Astrocyte (in vitro differentiated cells and primary cell): ENCODE measurements around the gene DDX39A. TPM values are rescaled to one million over a fixed set of nuclear protein-coding genes. Genes with fewer than 3 reads are reported as not detected.

Source experiments
- DNase-seq: peaks from one replicate; pipeline ENCODE4 v3.0.0-alpha.2; 2010; ENCODE audit warnings: low read depth
- FAIRE-seq: peaks from 2 replicates; lab custom pipeline; 2011; peaks lifted over from hg19 to GRCh38; lab: Jason Lieb, UNC
- H2AFZ ChIP-seq: 2 replicates; pipeline ENCODE4 v1.6.0; 2012; ENCODE audit warnings: low read depth, low read length, inconsistent platforms
- H3K27ac ChIP-seq: 2 replicates; pipeline ENCODE4 v1.5.1; 2011; ENCODE audit warnings: low read depth, low read length, inconsistent platforms
- H3K27me3 ChIP-seq: 2 replicates; pipeline ENCODE4 v1.6.0; 2011; ENCODE audit warnings: low read length, inconsistent platforms; ENCODE audit not compliant: insufficient read depth
- H3K36me3 ChIP-seq: 2 replicates; pipeline ENCODE4 v1.5.1; 2011; ENCODE audit warnings: low read length, inconsistent platforms; ENCODE audit not compliant: insufficient read depth
- H3K4me1 ChIP-seq: 2 replicates; pipeline ENCODE4 v1.5.1; 2011; ENCODE audit warnings: low read length, inconsistent platforms; ENCODE audit not compliant: insufficient read depth
- H3K4me2 ChIP-seq: 2 replicates; pipeline ENCODE4 v1.6.0; 2012; ENCODE audit warnings: low read length, inconsistent platforms
- H3K4me3 ChIP-seq: 2 replicates; pipeline ENCODE4 v1.5.1; 2011; ENCODE audit warnings: low read depth, mild to moderate bottlenecking, low read length, inconsistent platforms; ENCODE audit not compliant: insufficient read depth
- H3K79me2 ChIP-seq: 2 replicates; pipeline ENCODE4 v1.6.0; 2012; ENCODE audit warnings: mild to moderate bottlenecking, low read length, inconsistent platforms; ENCODE audit not compliant: insufficient read depth
- H3K9ac ChIP-seq: 2 replicates; pipeline ENCODE4 v1.6.0; 2012; ENCODE audit warnings: mild to moderate bottlenecking, low read length, inconsistent platforms
- H3K9me3 ChIP-seq: 2 replicates; pipeline ENCODE4 v1.5.1; 2012; ENCODE audit warnings: low read depth, mild to moderate bottlenecking, low read length, inconsistent platforms; ENCODE audit not compliant: insufficient read depth
- H4K20me1 ChIP-seq: 2 replicates; pipeline ENCODE4 v1.6.0; 2012; ENCODE audit warnings: low read length, inconsistent platforms; ENCODE audit not compliant: insufficient read depth
- H3K27ac Mint-ChIP-seq: one replicate; pipeline ENCODE4 v1.8.0; 2021; ENCODE audit warnings: mild to moderate bottlenecking, mixed read lengths; ENCODE audit not compliant: unreplicated experiment
- H3K27me3 Mint-ChIP-seq: one replicate; pipeline ENCODE4 v1.8.0; 2021; ENCODE audit warnings: low read depth, mixed read lengths; ENCODE audit not compliant: unreplicated experiment
- H3K36me3 Mint-ChIP-seq: one replicate; pipeline ENCODE4 v1.8.0; 2021; ENCODE audit warnings: low read depth, mixed read lengths; ENCODE audit not compliant: unreplicated experiment
- H3K4me1 Mint-ChIP-seq: one replicate; pipeline ENCODE4 v1.8.0; 2021; ENCODE audit warnings: low read depth, mixed read lengths; ENCODE audit not compliant: unreplicated experiment
- H3K4me3 Mint-ChIP-seq: one replicate; pipeline ENCODE4 v1.8.0; 2021; ENCODE audit warnings: mild to moderate bottlenecking, moderate library complexity, mixed read lengths; ENCODE audit not compliant: unreplicated experiment
- H3K9me3 Mint-ChIP-seq: one replicate; pipeline ENCODE4 v1.8.0; 2021; ENCODE audit warnings: mild to moderate bottlenecking, mixed read lengths; ENCODE audit not compliant: unreplicated experiment
- CTCF ChIP-seq: IDR thresholded peaks from 2 replicates; pipeline ENCODE4 v1.5.1; 2011; ENCODE audit warnings: low read depth, mild to moderate bottlenecking, inconsistent platforms, low read length, moderate library complexity; ENCODE audit not compliant: insufficient read depth
- EZH2 ChIP-seq: IDR thresholded peaks from 2 replicates; pipeline ENCODE4 v1.6.1; 2012; ENCODE audit warnings: mild to moderate bottlenecking, low read length, inconsistent platforms; ENCODE audit not compliant: insufficient read depth
- total RNA-seq: library from RNA; stranded (reverse); gene quantifications from 2 replicates; pipeline ENCODE4 v1.2.1, GENCODE V29; 2021

The DDX39A gene
- total RNA-seq, 1 donor from 2014 or later = 54.9 TPM

GRCh38 chr19:14393329-14393728 lies 25.8 kb downstream of the DDX39A start:
- no peak for FAIRE-seq

GRCh38 chr19:14391156-14391821 lies 27.9 kb downstream of the DDX39A start:
- H3K27me3 ChIP-seq = no peaks in the 10 kb centered on the region
- H3K27me3 Mint-ChIP-seq = no peaks in the 10 kb centered on the region
- peaks cover 3% of the 10 kb centered on the region for H3K4me1 Mint-ChIP-seq
- no peaks in the 10 kb centered on the region for H4K20me1 ChIP-seq
- FAIRE-seq (no peak), DNase-seq (no peak)
- no peaks in the 10 kb centered on the region for H3K36me3 ChIP-seq
- no peak overlapping the region for H3K4me3 Mint-ChIP-seq
- peaks cover 1% of the 10 kb centered on the region for H3K36me3 Mint-ChIP-seq
- no peak overlapping the region for H3K4me3 ChIP-seq
- no peak overlapping the region for H3K27ac Mint-ChIP-seq
- H3K9me3 ChIP-seq = no peaks in the 10 kb centered on the region
- H3K79me2 ChIP-seq = no peaks in the 10 kb centered on the region
- H3K4me1 ChIP-seq = no peaks in the 10 kb centered on the region
- peaks cover 4% of the 10 kb centered on the region for H3K9me3 Mint-ChIP-seq
- H3K27ac ChIP-seq = no peak overlapping the region
- no peak overlapping the region for H3K9ac ChIP-seq
- no peak for TF ChIP-seq CTCF
- TF ChIP-seq EZH2 = no peak
- H2AFZ ChIP-seq = no peak overlapping the region
- H3K4me2 ChIP-seq = no peak overlapping the region

More at GRCh38 chr19:14393329-14393728, 25.8 kb downstream of the DDX39A start:
- Histone ChIP-seq H3K4me1 (no peaks in the 10 kb centered on the region), H3K36me3 (no peaks in the 10 kb centered on the region), H2AFZ (no peak overlapping the region), H3K27me3 (no peaks in the 10 kb centered on the region), H4K20me1 (no peaks in the 10 kb centered on the region), H3K4me2 (no peak overlapping the region), H3K9ac (no peak overlapping the region), H3K9me3 (no peaks in the 10 kb centered on the region), H3K4me3 (no peak overlapping the region), H3K27ac (no peak overlapping the region), H3K79me2 (no peaks in the 10 kb centered on the region)
- H3K4me3 Mint-ChIP-seq = no peak overlapping the region
- peaks cover 4% of the 10 kb centered on the region for H3K9me3 Mint-ChIP-seq
- no peak for TF ChIP-seq EZH2
- no peak for TF ChIP-seq CTCF
- H3K27ac Mint-ChIP-seq = no peak overlapping the region
- no peak for DNase-seq
- H3K27me3 Mint-ChIP-seq = peaks cover 3% of the 10 kb centered on the region
- peaks cover 3% of the 10 kb centered on the region for H3K4me1 Mint-ChIP-seq
- peaks cover 1% of the 10 kb centered on the region for H3K36me3 Mint-ChIP-seq

GRCh38 chr19:14390548-14390947 lies 28.6 kb downstream of the DDX39A start:
- peaks cover 4% of the 10 kb centered on the region for H3K9me3 Mint-ChIP-seq
- no peaks in the 10 kb centered on the region for H3K27me3 ChIP-seq

More at GRCh38 chr19:14390548-14390947, 28.6 kb downstream of the DDX39A start:
- Mint-ChIP-seq H3K27ac (no peak overlapping the region), H3K4me3 (no peak overlapping the region), H3K27me3 (no peaks in the 10 kb centered on the region), H3K36me3 (peaks cover 1% of the 10 kb centered on the region), H3K4me1 (peaks cover 3% of the 10 kb centered on the region)
- Histone ChIP-seq H4K20me1 (no peaks in the 10 kb centered on the region), H3K36me3 (no peaks in the 10 kb centered on the region), H3K4me1 (no peaks in the 10 kb centered on the region), H3K4me2 (no peak overlapping the region), H3K9ac (no peak overlapping the region), H3K9me3 (no peaks in the 10 kb centered on the region), H3K79me2 (no peaks in the 10 kb centered on the region), H3K4me3 (no peak overlapping the region), H3K27ac (no peak overlapping the region), H2AFZ (no peak overlapping the region)
- FAIRE-seq = no peak
- TF ChIP-seq EZH2 = no peak
- no peak for DNase-seq
